ENCODE measurements around the gene TRIAP1.

Gene TRIAP1

GRCh38 chr12:120425797-120426196 is 20.4 kb downstream of the TRIAP1 start:
- no peak for DNase-seq

- DNase-seq, result no peak
These were observed 23.2 kb downstream of the TRIAP1 start for GRCh38 chr12:120422892-120423456.

- DNase-seq, result no peak
These were observed 24.5 kb downstream of the TRIAP1 start for GRCh38 chr12:120421701-120422100.

DNA sequence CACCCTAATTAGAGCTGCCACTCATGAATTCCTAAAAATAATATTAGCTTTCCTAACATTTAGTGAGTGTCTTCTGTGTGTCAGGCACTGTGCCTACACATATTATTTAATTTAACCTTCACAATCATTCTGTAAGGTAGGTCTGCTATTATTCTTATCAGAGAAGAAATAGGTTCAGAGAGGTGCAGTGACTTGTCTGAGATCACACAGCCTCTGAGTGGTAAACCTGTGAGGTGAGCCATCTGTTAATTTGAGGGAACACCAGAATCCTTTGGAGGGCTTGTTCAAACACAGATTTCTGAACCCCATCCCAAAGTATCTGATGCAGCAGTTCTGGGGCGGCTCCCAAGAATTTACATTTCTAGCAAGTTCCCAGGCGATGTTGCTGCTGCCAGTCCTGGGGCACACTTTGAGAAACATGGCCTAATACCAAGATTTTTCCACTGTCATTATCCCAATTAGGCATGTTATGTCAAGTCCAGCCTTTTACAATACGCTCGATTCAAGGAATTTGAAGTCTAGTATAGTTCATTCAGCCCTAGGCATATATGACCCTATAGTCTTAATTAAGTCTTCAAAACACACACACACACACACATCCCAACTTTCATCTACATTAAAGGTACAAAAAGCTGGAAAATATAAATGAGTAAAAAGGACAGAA is 28.1 kb downstream of the TRIAP1 start:
- DNase-seq, result no peak

GRCh38 chr12:120416490-120417216 is 29.5 kb downstream of the TRIAP1 start:
- no peak for DNase-seq

DNA sequence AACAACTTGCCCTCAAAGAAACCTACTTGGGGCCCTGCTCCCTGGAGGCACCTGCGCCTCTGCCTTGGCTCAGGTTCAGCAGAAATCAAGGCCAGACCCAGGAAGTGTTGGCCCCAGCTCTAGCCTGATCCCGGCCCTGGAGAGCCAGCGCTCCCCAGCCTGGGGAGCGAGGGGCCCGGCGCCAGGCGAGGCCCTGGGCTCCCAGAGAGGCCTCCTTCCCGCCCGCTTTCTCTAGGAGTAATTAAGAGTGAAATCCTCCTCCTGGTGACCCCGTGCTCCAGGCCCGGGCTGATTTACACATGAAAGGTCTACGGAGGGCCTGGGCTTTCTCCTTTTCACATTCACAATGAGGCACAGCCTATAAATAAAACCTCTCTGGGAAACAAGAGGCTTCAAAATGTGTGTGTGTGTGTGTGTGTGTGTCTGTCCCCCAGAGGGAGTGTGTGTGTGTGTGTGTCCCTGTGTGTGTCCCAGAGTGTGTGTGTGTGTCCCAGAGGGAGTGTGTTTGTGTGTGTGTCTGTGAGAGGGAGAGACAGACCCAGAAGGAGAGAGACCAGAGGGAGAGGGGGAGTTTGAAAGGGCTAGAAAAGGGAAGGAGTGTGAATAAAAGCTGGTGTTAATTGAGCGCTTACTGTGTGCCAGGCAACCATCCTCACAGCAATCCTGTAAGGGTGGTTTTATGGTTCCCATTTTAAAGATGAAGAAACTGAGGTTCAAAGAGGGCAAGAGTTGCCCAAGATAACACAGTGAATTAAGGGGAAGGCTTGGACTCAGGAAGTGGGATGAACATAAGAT is 32.1 kb downstream of the TRIAP1 start:
- DNase-seq, result no peak

DNA sequence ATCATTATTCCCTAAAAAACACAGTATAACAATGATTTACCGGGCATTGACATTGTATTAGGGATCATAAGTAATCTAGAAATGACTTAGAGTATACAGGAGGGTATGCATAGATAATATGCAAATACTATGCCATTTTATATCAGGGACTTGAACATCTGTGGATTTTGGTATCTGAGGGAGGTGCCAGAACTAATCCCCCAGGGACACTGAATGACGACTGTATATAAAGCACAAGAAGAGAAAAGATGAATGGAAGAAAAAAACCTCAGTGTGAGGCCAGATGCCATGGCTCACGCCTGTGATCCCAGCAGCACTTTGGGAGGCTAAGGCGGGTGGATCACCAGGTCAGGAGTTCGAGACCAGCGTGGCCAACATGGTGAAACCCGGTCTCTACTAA is 33.8 kb downstream of the TRIAP1 start:
- DNase-seq, result no peak

DNA sequence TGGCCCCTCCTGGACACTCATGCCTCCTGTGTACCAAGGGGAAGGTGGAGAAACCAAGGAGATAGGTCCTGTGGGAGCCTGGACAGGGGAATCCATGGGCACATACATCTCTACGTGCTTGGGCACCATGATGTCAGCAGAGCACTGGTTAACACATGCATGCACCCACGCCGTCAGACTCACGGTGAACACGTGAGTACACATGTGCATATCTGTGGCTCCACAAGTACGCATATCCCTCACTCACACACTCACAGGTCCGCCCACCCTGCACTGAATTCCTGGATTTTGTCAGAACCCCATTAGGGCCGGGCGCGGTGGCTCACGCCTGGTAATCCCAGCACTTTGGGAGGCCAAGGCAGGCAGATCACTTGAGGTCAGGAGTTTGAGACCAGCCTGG is 37.4 kb downstream of the TRIAP1 start:
- no peak for DNase-seq

GRCh38 chr12:120406553-120406952 is 39.6 kb downstream of the TRIAP1 start:
- no peak for DNase-seq

DNA sequence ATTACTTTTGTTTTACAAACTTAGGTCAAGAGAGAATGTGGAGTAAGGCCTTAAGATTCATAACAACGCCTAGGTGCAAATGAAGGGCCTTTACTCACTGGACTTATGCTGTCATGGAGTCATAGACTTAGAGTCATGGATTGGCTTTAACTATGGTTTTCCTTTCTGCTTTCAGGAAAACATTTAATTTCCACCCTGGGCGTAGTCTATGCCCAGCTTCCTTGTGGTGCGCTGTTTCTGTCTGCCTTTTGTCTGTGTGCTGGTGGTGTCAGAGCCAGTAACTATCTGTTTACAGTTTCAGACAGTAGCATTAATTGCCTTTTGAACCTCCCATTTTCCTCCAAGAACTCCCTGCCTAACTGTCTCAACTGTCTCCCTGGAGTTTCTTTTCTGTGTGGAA is 40.1 kb downstream of the TRIAP1 start:
- DNase-seq, result no peak

- no peak for DNase-seq
These were observed 41.9 kb downstream of the TRIAP1 start for GRCh38 chr12:120404271-120404670.

GRCh38 chr12:120403869-120404268 is 42.3 kb downstream of the TRIAP1 start:
- DNase-seq, result no peak

DNA sequence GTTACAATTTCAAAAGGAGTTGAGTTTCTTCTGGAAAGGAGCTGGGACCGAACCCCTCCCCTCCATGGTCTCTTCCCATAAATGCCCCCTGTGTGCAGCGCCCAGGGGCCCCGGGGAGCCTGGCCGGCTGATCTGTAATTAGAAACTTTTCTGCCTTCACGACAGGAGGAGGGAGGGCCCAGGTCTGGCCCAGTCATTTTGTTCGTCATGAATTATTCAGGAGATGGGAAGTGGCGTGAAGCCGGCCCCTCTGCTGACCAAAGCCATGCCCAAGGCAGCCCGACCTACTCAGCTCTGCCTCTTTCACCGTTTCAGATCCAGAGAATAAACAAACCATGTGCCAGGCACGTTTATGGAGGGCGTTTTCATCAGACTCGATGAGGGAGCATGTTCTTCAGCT is 44.0 kb downstream of the TRIAP1 start:
- DNase-seq, result no peak

DNA sequence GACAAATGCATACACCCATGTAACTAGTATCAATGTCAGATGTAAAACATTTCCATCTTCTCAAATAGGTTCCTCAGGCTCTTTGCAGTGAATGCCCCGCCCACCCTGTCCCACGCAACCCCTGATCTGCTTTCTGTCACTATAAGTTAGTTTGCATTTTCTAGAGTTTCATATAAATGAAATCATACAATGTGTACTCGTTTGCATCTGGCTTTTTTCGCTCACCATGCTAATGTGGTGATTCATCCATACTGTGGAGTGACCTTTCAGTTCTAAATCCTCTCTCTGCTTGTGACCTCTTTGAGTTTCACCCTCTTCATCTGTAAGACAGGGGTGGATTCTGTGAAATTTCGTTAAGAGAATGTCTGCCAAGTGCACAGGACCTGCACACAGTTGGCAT is 46.7 kb downstream of the TRIAP1 start:
- DNase-seq, result no peak

GRCh38 chr12:120397824-120398540 is 48.2 kb downstream of the TRIAP1 start:
- no peak for DNase-seq

GRCh38 chr12:120394483-120395367 is 51.5 kb downstream of the TRIAP1 start:
- no peak for DNase-seq

All from NCI-H526 treated with DMSO at 0.1 percent for 48 hours (cell line).